GM21529 (cell line): ENCODE measurements around the gene SLC27A5.
"Not testable (repeated sequence)": the region's sequence is repeated elsewhere in the genome, so short reads cannot be mapped to it uniquely, and the experiment has no call there.

Experiments used
- ATAC-seq: cut with Tn5 transposase; IDR thresholded peaks from one replicate; pipeline ENCODE4 v1.9.1; 2021; ENCODE audit not compliant: unreplicated experiment

SLC27A5 gene

GRCh38 chr19:58551123-58551497, 39.3 kb upstream of the SLC27A5 start:
- ATAC-seq: no peak

- no peak for ATAC-seq
Measured at GRCh38 chr19:58550362-58551122, 38.8 kb upstream of the SLC27A5 start.

DNA sequence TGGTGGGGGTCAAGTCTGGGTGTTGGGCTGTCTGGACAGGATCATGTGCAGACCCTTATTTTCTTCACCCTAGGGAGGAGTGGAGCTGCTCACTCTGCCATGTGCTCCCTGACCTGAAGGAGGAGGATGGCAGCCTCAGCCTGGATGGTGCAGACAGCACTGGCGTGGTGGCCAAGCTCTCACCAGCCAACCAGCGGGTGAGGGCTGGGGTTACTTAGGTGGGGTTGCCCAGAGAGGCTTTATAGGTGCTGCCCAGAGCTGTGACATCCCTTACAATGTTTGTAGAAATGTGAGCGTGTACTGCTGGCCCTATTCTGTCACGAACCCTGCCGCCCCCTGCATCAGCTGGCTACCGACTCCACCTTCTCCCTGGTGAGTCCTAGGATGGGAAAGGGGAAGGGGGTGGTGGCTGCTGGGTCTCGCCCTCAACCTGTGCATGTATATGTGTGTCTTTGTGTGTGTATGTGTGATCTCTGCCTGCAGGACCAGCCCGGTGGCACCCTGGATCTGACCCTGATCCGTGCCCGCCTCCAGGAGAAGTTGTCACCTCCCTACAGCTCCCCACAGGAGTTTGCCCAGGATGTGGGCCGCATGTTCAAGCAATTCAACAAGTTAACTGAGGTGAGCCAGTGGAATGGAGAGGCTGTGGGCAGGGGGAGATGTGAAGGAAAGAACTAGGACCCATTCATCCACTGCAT, 38.0 kb upstream of the SLC27A5 start:
- no peak for ATAC-seq

DNA sequence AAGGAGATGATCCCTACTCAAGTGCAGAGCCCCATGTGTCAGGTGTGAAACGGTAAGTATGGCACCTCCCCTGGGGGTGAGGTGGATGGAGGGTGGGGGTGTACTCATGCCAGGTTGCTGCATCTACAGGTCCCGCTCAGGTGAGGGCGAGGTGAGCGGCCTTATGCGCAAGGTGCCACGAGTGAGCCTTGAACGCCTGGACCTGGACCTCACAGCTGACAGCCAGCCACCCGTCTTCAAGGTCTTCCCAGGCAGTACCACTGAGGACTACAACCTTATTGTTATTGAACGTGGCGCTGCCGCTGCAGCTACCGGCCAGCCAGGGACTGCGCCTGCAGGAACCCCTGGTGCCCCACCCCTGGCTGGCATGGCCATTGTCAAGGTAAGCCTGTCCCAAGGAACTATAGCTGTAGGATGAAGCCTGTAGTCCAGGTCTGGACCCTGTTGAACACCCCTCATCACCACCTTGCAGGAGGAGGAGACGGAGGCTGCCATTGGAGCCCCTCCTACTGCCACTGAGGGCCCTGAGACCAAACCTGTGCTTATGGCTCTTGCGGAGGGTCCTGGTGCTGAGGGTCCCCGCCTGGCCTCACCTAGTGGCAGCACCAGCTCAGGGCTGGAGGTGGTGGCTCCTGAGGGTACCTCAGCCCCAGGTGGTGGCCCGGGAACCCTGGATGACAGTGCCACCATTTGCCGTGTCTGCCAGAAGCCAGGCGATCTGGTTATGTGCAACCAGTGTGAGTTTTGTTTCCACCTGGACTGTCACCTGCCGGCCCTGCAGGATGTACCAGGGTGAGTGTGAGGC, 37.3 kb upstream of the SLC27A5 start:
- no peak for ATAC-seq

DNA sequence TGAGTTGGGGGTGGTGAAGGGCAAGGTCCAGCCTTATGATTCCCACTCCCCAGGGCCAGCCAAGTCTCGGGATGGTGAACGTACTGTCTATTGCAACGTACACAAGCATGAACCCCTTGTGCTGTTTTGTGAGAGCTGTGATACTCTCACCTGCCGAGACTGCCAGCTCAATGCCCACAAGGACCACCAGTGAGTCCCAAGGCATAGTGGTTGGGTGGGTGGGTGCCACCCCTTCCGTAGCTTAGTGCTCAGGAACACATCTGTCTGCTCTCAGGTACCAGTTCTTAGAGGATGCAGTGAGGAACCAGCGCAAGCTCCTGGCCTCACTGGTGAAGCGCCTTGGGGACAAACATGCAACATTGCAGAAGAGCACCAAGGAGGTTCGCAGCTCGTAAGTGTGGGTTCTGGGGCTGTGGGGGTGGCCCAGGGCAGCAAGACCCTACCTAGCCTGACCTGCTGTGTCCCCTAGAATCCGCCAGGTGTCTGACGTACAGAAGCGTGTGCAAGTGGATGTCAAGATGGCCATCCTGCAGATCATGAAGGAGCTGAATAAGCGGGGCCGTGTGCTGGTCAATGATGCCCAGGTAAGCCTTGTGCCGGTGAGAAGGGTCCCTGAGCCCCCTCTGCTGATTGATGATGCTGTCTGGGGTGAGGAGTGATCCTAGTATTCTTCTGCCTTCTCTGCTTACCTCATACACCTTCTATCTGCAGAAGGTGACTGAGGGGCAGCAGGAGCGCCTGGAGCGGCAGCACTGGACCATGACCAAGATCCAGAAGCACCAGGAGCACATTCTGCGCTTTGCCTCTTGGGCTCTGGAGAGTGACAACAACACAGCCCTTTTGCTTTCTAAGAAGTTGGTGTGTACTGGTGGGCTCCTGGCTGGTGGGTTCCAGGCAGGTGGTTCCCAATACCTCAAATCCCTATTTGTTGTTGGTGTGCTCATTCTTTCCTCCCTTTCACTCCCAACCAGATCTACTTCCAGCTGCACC, 35.8 kb upstream of the SLC27A5 start:
- ATAC-seq: no peak

DNA sequence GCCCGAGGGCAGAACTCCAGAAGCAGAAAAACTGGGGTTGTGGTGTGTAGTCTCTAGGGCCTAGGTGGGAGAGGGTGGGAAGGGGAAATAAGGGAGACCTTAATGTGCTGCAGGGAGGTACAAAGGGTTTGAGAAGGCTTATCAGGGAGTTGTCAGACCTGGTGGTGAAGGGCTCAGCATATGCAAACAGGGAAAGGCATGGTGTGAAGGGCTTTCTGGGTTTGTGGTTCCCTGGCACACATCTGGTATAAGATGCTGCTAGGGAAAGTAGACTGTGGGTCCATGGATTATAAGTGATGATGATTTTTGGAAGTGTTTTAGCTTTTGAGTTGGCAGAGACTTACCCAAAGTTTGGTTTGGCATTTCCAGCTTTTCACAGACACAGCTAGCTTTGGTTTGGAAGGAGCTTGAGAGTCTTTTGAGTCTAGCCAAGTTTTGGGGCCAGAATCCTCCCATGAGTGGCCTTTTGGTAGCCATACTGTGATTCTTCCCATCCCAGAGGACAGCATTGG, 34.3 kb upstream of the SLC27A5 start:
- no peak for ATAC-seq

- no peak for ATAC-seq
Measured at GRCh38 chr19:58545286-58546018, 33.7 kb upstream of the SLC27A5 start.

- peak; percentile 50 for ATAC-seq
Measured at GRCh38 chr19:58544591-58545285, 32.9 kb upstream of the SLC27A5 start.

GRCh38 chr19:58543826-58544590, 32.2 kb upstream of the SLC27A5 start, which contains the start of gene TRIM28:
TRIM28 (plus strand) TSS chr19:58544064; CDS start chr19:58544758, 694 bp downstream.
- peak; percentile 82 for ATAC-seq

GRCh38 chr19:58542641-58543372, 31.0 kb upstream of the SLC27A5 start:
- not testable (repeated sequence) for ATAC-seq

GRCh38 chr19:58539169-58539559, 27.4 kb upstream of the SLC27A5 start:
- not testable (repeated sequence) for ATAC-seq

GRCh38 chr19:58538257-58539168, 26.7 kb upstream of the SLC27A5 start:
- no peak for ATAC-seq

DNA sequence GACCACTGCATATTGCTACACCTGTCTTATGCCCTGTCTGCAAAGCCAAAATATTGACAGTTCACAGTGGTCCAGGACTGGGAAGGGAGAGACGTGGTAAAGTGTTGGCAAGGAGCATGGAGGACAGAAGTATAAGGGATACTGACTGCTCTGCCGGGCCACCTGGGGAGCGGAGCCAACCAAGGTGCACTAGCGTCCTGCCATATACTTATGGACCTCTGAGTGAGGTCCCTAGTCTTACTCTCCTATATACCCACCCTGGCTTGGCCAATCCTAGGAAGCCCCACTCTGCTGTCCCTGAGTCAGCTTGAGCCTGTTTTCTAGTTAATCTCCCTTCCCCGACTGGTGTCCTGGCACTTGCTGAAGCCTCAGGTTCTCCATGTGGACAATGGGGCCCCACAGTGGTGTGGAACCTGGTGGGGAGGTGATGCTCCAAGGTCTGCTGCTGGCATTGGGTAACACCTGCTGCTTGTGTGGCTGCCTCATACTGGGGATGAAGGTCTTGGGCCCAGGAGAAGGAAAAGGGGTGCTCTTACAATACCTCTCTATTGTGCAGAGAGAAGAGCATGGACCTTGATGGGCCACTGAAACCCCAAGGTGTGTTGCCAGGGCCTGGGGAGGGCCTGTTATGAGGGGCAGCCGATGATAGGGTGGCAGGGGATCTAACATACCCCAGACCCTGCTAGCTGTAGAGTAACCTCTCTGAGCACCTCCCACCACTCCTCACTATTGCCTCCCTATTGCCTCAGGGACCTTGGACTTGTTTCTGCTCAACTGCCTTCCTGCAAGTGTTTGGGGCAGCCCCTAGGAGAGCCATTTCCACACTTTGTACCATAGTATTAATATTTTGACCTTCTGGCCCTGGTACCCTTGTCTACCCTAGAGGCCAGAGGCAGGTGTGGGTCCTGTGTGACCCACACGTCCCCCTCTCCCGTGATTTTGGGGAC, 25.3 kb upstream of the SLC27A5 start:
- ATAC-seq: no peak

DNA sequence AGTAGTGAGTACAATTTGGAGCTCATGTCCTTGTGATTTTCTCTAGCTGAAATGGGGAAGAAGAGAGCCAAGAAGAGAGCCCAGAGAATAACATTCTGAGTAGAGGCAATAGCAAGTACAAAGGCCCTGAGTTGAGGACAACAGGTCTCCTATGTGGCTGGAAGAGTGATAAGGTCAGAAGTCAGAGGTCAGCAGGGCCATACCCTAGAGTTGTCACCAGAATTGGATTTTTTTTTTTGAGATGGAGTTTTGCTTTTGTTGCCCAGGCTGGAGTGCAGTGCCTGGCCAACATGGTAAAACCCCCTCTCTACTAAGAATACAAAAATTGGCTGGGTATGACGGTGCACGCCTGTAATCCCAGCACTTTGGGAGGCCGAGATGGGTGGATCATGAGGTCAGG, 24.1 kb upstream of the SLC27A5 start:
- ATAC-seq: no peak
